Measurements from ENCODE around the gene GTF3C6.
A peak's percentile ranks its signal among the peaks of the same experiment; 100 is the strongest.
"Not testable (repeated sequence)": the region's sequence is repeated elsewhere in the genome, so short reads cannot be mapped to it uniquely, and the experiment has no call there.

GTF3C6 gene

DNA sequence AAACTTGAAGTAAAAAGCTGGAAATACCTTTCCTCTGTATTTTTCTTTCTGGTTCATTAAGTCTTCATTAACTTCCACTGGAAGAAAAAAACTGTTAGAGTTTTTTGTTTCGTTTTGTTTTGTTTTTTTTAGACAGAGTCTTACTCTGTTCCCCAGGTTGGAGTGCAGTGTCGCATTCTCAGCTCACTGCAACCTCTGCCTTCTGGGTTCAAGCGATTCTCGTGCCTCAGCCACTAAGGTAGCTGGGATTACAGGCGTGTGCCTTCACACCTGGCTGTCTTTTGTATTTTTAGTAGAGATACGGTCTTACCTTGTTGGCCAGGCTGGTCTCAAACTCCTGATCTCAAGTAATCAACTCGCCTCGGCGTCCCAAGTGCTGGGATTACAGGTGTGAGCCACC, 38.2 kb downstream of the GTF3C6 start:
- no peak for DNase-seq (ENCODE audit: low read depth, low spot score)
- in situ Hi-C loops (cut with HindIII; ENCODE audit: low sequenced_read_pairs), result no loop called here
- no peak overlapping the region for H3K4me3 ChIP-seq (ENCODE audit: low read depth, low read length)
- TF ChIP-seq, protein P1, sequence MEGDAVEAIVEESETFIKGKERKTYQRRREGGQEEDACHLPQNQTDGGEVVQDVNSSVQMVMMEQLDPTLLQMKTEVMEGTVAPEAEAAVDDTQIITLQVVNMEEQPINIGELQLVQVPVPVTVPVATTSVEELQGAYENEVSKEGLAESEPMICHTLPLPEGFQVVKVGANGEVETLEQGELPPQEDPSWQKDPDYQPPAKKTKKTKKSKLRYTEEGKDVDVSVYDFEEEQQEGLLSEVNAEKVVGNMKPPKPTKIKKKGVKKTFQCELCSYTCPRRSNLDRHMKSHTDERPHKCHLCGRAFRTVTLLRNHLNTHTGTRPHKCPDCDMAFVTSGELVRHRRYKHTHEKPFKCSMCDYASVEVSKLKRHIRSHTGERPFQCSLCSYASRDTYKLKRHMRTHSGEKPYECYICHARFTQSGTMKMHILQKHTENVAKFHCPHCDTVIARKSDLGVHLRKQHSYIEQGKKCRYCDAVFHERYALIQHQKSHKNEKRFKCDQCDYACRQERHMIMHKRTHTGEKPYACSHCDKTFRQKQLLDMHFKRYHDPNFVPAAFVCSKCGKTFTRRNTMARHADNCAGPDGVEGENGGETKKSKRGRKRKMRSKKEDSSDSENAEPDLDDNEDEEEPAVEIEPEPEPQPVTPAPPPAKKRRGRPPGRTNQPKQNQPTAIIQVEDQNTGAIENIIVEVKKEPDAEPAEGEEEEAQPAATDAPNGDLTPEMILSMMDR (IDR thresholded peaks at IDR 0.05; ENCODE audit: low read depth, low read length), result no peak

DNA sequence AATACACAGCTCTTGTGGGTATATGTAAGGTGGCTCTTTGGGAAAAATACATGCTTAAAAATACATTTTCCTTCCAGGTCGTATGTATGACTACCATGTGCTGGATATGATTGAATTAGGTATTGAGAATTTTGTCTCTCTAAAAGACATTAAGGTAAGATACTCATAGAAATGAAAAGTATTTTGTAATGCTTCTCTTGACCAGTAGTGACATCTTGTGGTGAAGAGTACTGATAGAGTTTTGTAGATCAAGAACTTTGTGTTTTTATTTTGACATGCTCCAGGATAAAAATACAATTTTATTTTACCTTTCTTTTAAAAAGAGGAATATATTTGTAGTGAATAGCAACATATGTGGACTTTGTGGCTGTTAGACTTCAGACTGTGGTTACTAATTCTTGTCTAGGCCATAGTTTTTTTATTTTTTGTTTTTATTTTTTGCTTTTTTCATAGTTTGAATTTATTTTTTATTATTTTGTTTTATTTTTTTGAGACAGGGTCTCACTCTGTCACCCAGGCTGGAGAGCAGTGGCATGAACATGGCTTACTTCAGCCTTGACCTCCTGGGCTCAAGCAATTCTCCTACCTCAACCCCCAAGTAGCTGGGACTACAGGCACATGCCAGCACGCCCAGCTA, 41.2 kb downstream of the GTF3C6 start:
- TF ChIP-seq, protein P1 (IDR thresholded peaks at IDR 0.05; ENCODE audit: low read depth, low read length), result peak; percentile 41
- in situ Hi-C loops (cut with HindIII; ENCODE audit: low sequenced_read_pairs), result no loop called here
- peak; percentile 55 for DNase-seq (ENCODE audit: low read depth, low spot score)

DNA sequence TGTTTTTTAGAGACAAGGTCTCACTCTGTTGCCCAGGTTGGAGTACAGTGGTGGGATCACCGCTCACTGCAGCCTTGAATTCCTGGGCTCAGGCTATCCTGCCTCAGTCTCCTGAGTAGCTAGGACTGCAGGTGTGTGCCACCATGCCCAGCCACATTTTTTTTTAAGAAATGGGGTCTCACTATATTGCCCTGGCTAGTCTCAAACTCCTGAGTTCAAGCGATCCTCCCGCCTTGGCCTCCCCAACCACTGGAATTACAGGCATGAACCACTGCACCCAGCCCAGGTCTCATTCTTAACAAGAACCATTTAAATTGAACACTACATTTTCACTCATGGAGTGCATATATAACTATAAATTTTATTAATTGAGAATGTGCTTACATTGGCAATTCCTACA, 43.8 kb downstream of the GTF3C6 start:
- TF ChIP-seq, protein P1 (IDR thresholded peaks at IDR 0.05; ENCODE audit: low read depth, low read length), result no peak
- in situ Hi-C loops (cut with HindIII; ENCODE audit: low sequenced_read_pairs), result no loop called here
- no peak overlapping the region for H3K4me3 ChIP-seq (ENCODE audit: low read depth, low read length)
- DNase-seq (ENCODE audit: low read depth, low spot score), result no peak

More for the DNA sequence above, 41.2 kb downstream of the GTF3C6 start:
- no peak overlapping the region for H3K4me3 ChIP-seq (ENCODE audit: low read depth, low read length)

DNA sequence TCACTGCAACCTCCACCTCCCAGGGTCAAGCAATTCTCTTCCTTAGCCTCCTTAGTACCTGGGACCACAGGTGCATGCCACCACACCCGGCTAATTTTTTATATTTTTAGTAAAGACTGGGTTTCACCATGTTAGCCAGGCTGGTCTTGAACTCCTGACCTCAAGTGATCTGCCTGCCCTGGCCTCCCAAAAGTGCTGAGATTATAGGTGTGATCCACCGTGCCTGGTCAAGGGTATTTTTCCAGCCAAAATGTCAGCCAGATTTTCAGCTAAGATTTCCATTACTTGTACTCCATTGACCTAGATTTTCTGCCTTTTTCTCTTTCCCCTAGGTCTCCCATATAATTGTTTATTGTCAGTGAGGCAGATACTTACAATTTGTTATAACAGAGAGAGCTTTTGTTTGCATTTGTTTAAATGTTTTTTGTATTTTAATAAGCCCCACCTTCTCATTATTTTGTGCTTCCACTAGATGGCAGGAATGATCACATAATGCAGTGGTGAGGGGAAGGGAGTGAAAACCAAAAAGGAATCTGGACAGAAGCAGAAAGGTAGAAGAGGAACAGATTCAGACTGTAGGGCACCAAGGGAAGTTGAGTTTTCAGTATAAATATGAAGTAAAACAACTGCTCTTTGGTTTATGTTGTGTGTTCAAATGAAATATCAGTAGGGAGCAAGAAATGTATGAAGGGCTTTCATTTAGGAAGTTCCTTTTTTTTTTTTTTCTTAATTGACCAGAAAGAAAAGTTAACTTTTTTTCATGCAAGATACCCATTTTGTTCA, 53.0 kb downstream of the GTF3C6 start:
- in situ Hi-C loops (cut with HindIII; ENCODE audit: low sequenced_read_pairs), result no loop called here
- no peak overlapping the region for H3K4me3 ChIP-seq (ENCODE audit: low read depth, low read length)
- peak; percentile 51 for DNase-seq (ENCODE audit: low read depth, low spot score)
- TF ChIP-seq, protein P1 (IDR thresholded peaks at IDR 0.05; ENCODE audit: low read depth, low read length), result peak; percentile 58

DNA sequence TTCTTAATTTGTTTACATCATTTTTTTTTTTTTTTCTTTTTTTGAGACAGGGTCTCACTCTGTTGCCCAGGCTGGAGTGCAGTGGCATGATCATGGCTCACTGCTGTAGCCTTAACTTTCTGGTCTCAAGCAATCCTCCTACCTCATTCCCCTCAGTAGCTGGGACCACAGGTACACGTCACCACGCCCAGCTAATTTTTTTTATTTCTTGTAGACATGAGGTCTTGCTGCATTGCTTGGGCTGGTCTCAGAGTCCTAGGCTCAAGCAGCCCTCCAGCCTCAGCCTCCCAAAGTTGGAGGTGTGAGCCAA, 53.6 kb downstream of the GTF3C6 start:
- no peak overlapping the region for H3K4me3 ChIP-seq (ENCODE audit: low read depth, low read length)
- in situ Hi-C loops (cut with HindIII; ENCODE audit: low sequenced_read_pairs), result no loop called here
- TF ChIP-seq, protein P1 (IDR thresholded peaks at IDR 0.05; ENCODE audit: low read depth, low read length), result no peak
- DNase-seq (ENCODE audit: low read depth, low spot score), result no peak

DNA sequence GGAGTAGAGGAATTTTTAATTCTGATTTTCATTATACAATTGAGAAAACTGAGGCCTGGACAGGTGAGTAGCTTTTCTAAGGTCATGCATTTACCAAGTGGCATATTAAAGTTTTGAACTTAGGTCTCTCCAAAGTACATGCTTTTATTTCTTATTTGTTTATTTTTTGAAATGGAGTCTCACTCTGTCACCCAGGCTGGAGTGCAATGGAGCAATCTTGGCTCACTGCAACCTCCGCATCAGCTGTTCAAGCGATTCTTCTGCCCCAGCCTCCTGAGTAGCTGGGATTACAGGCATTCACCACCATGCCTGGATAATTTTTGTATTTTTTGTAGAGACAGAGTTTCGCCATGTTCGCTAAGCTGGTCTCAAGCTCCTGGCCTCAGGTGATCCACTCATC, 54.0 kb downstream of the GTF3C6 start:
- H3K4me3 ChIP-seq (ENCODE audit: low read depth, low read length); DNase-seq (ENCODE audit: low read depth, low spot score); in situ Hi-C loops (cut with HindIII; ENCODE audit: low sequenced_read_pairs): not testable (repeated sequence)

DNA sequence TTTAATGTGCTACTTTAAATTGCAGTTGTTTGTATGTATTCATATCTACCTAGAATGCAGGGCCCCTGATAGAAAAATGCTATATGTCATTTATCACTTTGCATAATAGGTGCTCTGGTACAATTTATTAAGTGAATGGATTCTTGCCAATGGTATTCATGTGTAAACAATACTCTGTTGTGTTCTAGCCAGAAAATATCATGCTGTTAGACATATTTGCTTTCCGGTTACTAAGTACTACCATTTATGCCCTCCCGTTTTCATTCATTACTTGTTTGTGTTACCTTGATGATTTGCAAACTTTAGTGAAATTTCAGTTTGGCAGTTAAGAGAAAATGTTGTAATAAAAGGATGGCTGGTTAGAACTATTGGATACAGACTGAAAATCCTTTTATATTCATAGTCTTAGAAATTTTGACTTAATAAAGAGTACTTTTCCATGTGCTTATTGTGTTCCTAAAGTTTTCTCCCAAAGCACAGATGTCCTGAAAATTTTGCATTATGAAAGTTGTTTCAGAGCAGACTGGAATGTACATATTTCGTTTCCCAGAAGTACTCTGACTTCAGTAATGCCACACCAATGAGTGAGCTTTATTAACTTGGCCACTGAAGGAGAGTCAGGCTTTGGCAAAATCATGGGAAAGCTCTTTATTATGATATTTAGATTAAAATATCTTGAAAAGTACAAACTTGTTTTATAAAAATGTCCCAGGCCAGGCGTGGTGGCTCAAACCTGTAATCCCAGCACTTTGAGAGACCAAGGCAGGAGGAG, 54.8 kb downstream of the GTF3C6 start:
- no peak for DNase-seq (ENCODE audit: low read depth, low spot score)
- in situ Hi-C loops (cut with HindIII; ENCODE audit: low sequenced_read_pairs), result no loop called here
- H3K4me3 ChIP-seq (ENCODE audit: low read depth, low read length), result no peak overlapping the region
- TF ChIP-seq, protein P1 (IDR thresholded peaks at IDR 0.05; ENCODE audit: low read depth, low read length), result no peak
